GM12892 (cell line): ENCODE results near the gene MEGF11.

ENCODE experiments used
- POLR2A ChIP-seq: IDR thresholded peaks from 2 replicates; pipeline ENCODE4 v1.6.1; 2011; ENCODE audit warnings: low read depth, low read length, control low read depth
- POLR2AphosphoS5 ChIP-seq: IDR thresholded peaks from 2 replicates; pipeline ENCODE4 v1.6.1; 2011; ENCODE audit warnings: low read depth, low read length, control low read depth
- TAF1 ChIP-seq: IDR thresholded peaks from 2 replicates; pipeline ENCODE4 v1.6.1; 2011; ENCODE audit warnings: low read depth, mild to moderate bottlenecking, control low read depth, low read length, borderline replicate concordance

GRCh38 chr15:65956307-65956706, 297.2 kb downstream of the MEGF11 start:
- no peak for TF ChIP-seq TAF1
- TF ChIP-seq POLR2AphosphoS5: no peak
- no peak for TF ChIP-seq POLR2A
